IMR-90 (cell line): ENCODE data around the gene RPS25. TPM values are rescaled to one million over a fixed set of nuclear protein-coding genes. Genes with fewer than 3 reads are reported as not detected.

ENCODE experiments used
- ATAC-seq: fragments of 200-7000 bp; cut with Tn5 transposase; 2 replicates; pipeline ENCODE4 v1.9.1; 2020; ENCODE audit warnings: low read depth, mild to moderate bottlenecking, moderate library complexity
- BruUV-seq: library from RNA; stranded (reverse); fragments of 400-500 nt; replicated peaks from 2 replicates; lab custom pipeline; 2021; lab: Mats Ljungman, UMichigan
- CTCF ChIA-PET: fragments of 300-600 bp; formaldehyde crosslinking; extraction: SDS; loops from one replicate; lab custom pipeline; 2021; ENCODE audit warnings: antibody characterized with exemption; lab: Yijun Ruan, JAX
- POLR2A ChIA-PET: fragments of 300-600 bp; sonication (Branson Sonifier 250); formaldehyde crosslinking; loops from one replicate; lab custom pipeline; 2022; ENCODE audit warnings: antibody characterized with exemption; ENCODE audit not compliant: unreplicated experiment; lab: Charles Lee
- DNase-seq: peaks from one replicate; pipeline ENCODE4 v3.0.0; 2013
- H2AFZ ChIP-seq: replicated peaks from 2 replicates; pipeline ENCODE3; 2013; ENCODE audit warnings: low read length, mild to moderate bottlenecking; ENCODE audit not compliant: poor library complexity
- H2AK5ac ChIP-seq: 2 replicates; pipeline ENCODE4 v1.6.1; 2013; ENCODE audit warnings: low read depth, low read length, inconsistent platforms
- H2AK9ac ChIP-seq: replicated peaks from 2 replicates; pipeline ENCODE3; 2013; ENCODE audit warnings: mild to moderate bottlenecking, low read depth, low read length, moderate library complexity; ENCODE audit not compliant: poor library complexity
- H2BK120ac ChIP-seq: 2 replicates; pipeline ENCODE4 v1.6.1; 2013; ENCODE audit warnings: low read depth, low read length, inconsistent platforms
- H2BK15ac ChIP-seq: 3 replicates; pipeline ENCODE4 v1.6.1; 2013; ENCODE audit warnings: low read depth, low read length, inconsistent platforms
- H2BK20ac ChIP-seq: 2 replicates; pipeline ENCODE4 v1.6.1; 2013; ENCODE audit warnings: low read depth, mild to moderate bottlenecking, inconsistent platforms, low read length, moderate library complexity
- H2BK5ac ChIP-seq: 2 replicates; pipeline ENCODE4 v1.6.1; 2013; ENCODE audit warnings: mild to moderate bottlenecking, low read depth, low read length, inconsistent platforms; ENCODE audit not compliant: poor library complexity, severe bottlenecking
- H3K14ac ChIP-seq: replicated peaks from 2 replicates; pipeline ENCODE4 v1.6.1; 2013; ENCODE audit warnings: low read depth, low read length, inconsistent platforms
- H3K18ac ChIP-seq: 2 replicates; pipeline ENCODE4 v1.6.1; 2013; ENCODE audit warnings: low read depth, low read length, control low read depth
- H3K23ac ChIP-seq: 2 replicates; pipeline ENCODE4 v1.6.1; 2013; ENCODE audit warnings: low read depth, low read length, inconsistent platforms
- H3K27ac ChIP-seq: 2 replicates; pipeline ENCODE4 v1.5.1; 2013; ENCODE audit warnings: mild to moderate bottlenecking, control low read depth, low read length; ENCODE audit not compliant: insufficient read depth
- H3K27me3 ChIP-seq: 2 replicates; pipeline ENCODE4 v1.6.1; 2013; ENCODE audit warnings: low read length; ENCODE audit not compliant: control insufficient read depth, insufficient read depth
- H3K36me3 ChIP-seq: 2 replicates; pipeline ENCODE4 v1.6.1; 2013; ENCODE audit warnings: low read length, mixed read lengths; ENCODE audit not compliant: control insufficient read depth, insufficient read depth
- H3K4ac ChIP-seq: 2 replicates; pipeline ENCODE4 v1.6.1; 2013; ENCODE audit warnings: low read depth, low read length, inconsistent platforms
- H3K4me1 ChIP-seq: 2 replicates; pipeline ENCODE4 v1.6.1; 2013; ENCODE audit warnings: low read length, mixed read lengths; ENCODE audit not compliant: control insufficient read depth, insufficient read depth
- H3K4me2 ChIP-seq: 2 replicates; pipeline ENCODE4 v1.6.1; 2013; ENCODE audit warnings: low read depth, mild to moderate bottlenecking, control low read depth, low read length, moderate library complexity
- H3K4me3 ChIP-seq: 2 replicates; pipeline ENCODE4 v1.5.1; 2013; ENCODE audit warnings: low read depth, mild to moderate bottlenecking, control low read depth, low read length, moderate library complexity; ENCODE audit not compliant: insufficient read depth
- H3K56ac ChIP-seq: 2 replicates; pipeline ENCODE4 v1.6.1; 2013; ENCODE audit warnings: low read length, inconsistent platforms; ENCODE audit not compliant: insufficient read depth; ENCODE audit errors: extremely low read depth
- H3K79me1 ChIP-seq, 2 experiments: 2 replicates each; pipeline ENCODE4 v1.6.1; 2013; ENCODE audit warnings: low read length in 2 of 2, inconsistent platforms in 1 of 2, low read depth in 1 of 2
- H3K9ac ChIP-seq: 2 replicates; pipeline ENCODE4 v1.6.1; 2013; ENCODE audit warnings: low read depth, low read length, control low read depth
- H3K9me1 ChIP-seq: 2 replicates; pipeline ENCODE4 v1.6.1; 2013; ENCODE audit warnings: low read length, inconsistent platforms; ENCODE audit not compliant: insufficient read depth
- H3K9me3 ChIP-seq: 2 replicates; pipeline ENCODE4 v1.6.1; 2013; ENCODE audit warnings: low read length; ENCODE audit not compliant: control insufficient read depth, insufficient read depth
- H4K20me1 ChIP-seq: 2 replicates; pipeline ENCODE4 v1.6.1; 2013; ENCODE audit warnings: low read length, inconsistent platforms; ENCODE audit not compliant: insufficient read depth
- H4K5ac ChIP-seq: 2 replicates; pipeline ENCODE4 v1.6.1; 2013; ENCODE audit warnings: mild to moderate bottlenecking, low read depth, low read length, control low read depth
- H4K8ac ChIP-seq, 2 experiments: 2 replicates each; pipeline ENCODE4 v1.6.1; 2013; ENCODE audit warnings: low read depth in 2 of 2, low read length in 2 of 2, control low read depth in 1 of 2, inconsistent platforms in 1 of 2
- H4K91ac ChIP-seq: 2 replicates; pipeline ENCODE4 v1.6.1; 2013; ENCODE audit warnings: low read depth, low read length, inconsistent platforms; ENCODE audit not compliant: insufficient read depth
- BHLHE40 ChIP-seq: fragments of 150-350 bp; IDR thresholded peaks from 2 replicates; pipeline ENCODE4 v1.6.1; 2016; ENCODE audit warnings: mild to moderate bottlenecking, low read depth, low read length
- CEBPB ChIP-seq: IDR thresholded peaks from 2 replicates; pipeline ENCODE4 v1.6.1; 2012; ENCODE audit warnings: low read depth, low read length, improper control_type of control experiment
- CHD1 ChIP-seq: IDR thresholded peaks from 2 replicates; pipeline ENCODE4 v1.6.1; 2012; ENCODE audit warnings: low read depth, low read length, improper control_type of control experiment
- CTCF ChIP-seq: conservative IDR thresholded peaks from 2 replicates; pipeline ENCODE4 v1.5.1; 2012; ENCODE audit warnings: mild to moderate bottlenecking, low read depth, low read length, improper control_type of control experiment
- ELK1 ChIP-seq: fragments of 150-350 bp; IDR thresholded peaks from 2 replicates; pipeline ENCODE4 v1.6.1; 2016; ENCODE audit warnings: low read depth, mild to moderate bottlenecking, low read length, moderate library complexity, borderline replicate concordance
- FOS ChIP-seq: fragments of 150-350 bp; IDR thresholded peaks from 2 replicates; pipeline ENCODE4 v1.6.1; 2016; ENCODE audit warnings: low read depth, low read length
- MAFK ChIP-seq: IDR thresholded peaks from 2 replicates; pipeline ENCODE4 v1.6.1; 2012; ENCODE audit warnings: low read depth, low read length, improper control_type of control experiment
- MAZ ChIP-seq: IDR thresholded peaks from 2 replicates; pipeline ENCODE4 v1.6.1; 2012; ENCODE audit warnings: low read depth, mild to moderate bottlenecking, low read length, improper control_type of control experiment, moderate library complexity, borderline replicate concordance
- MXI1 ChIP-seq: IDR thresholded peaks from 2 replicates; pipeline ENCODE4 v1.6.1; 2012; ENCODE audit warnings: low read depth, mild to moderate bottlenecking, low read length, moderate library complexity, borderline replicate concordance
- NFE2L2 ChIP-seq: fragments of 150-350 bp; IDR thresholded peaks from 2 replicates; pipeline ENCODE4 v1.6.1; 2016; ENCODE audit warnings: low read depth, mild to moderate bottlenecking, low read length
- POLR2A ChIP-seq: IDR thresholded peaks from 2 replicates; pipeline ENCODE4 v1.6.1; 2012; ENCODE audit warnings: mild to moderate bottlenecking, low read depth, low read length
- RAD21 ChIP-seq: IDR thresholded peaks from 2 replicates; pipeline ENCODE4 v1.6.1; 2012; ENCODE audit warnings: low read length, improper control_type of control experiment
- RCOR1 ChIP-seq: IDR thresholded peaks from 2 replicates; pipeline ENCODE4 v1.6.1; 2012; ENCODE audit warnings: mild to moderate bottlenecking, low read length, improper control_type of control experiment; ENCODE audit not compliant: insufficient replicate concordance
- RFX5 ChIP-seq: IDR thresholded peaks from 2 replicates; pipeline ENCODE4 v1.8.0; 2012; ENCODE audit warnings: low read depth, mild to moderate bottlenecking, low read length, moderate library complexity
- SMC3 ChIP-seq: fragments of 150-350 bp; IDR thresholded peaks from 2 replicates; pipeline ENCODE4 v1.6.1; 2016; ENCODE audit warnings: low read depth, mild to moderate bottlenecking, antibody characterized with exemption, low read length, moderate library complexity
- USF2 ChIP-seq: fragments of 150-350 bp; IDR thresholded peaks from 2 replicates; pipeline ENCODE4 v1.6.1; 2017; ENCODE audit warnings: mild to moderate bottlenecking, antibody characterized with exemption, low read length, low read depth
- WGBS, 2 experiments: methylation state at CpG; one replicate each; pipeline versions ENCODE4 v1.1.5 to v1.1.7; 2013; ENCODE audit warnings: missing lambda C conversion rate in 2 of 2; ENCODE audit not compliant: insufficient read length in 1 of 2; ENCODE audit errors: extremely low coverage in 2 of 2; 5-methylcytosine and 5-hydroxymethylcytosine counted together
- dilution Hi-C: fragments of 300-500 bp; cut with HindIII; formaldehyde crosslinking; loops from one replicate; pipeline ENCODE4 v1.14.3; 2018; ENCODE audit warnings: low sequenced_read_pairs; ENCODE audit not compliant: unreplicated experiment
- in situ Hi-C: fragments of 300-500 bp; cut with MboI; formaldehyde crosslinking; loops from 3 replicates; pipeline ENCODE4 v1.14.3; 2019; ENCODE audit warnings: low sequenced_read_pairs, inconsistent platforms, mixed read lengths
- intact Hi-C: fragments of 100-400 bp; cut with micrococcal nuclease; formaldehyde crosslinking; loops from 2 replicates; pipeline ENCODE4 v1.10.0; 2022
- polyA plus RNA-seq, 3 experiments: library from polyadenylated mRNA; depleted of rRNA; stranded (reverse); fragments of >200 nt; gene quantifications; 2 replicates each; pipeline ENCODE4 v1.2.3, GENCODE V29; 2012; ENCODE audit warnings: low replicate concordance in 1 of 3
- total RNA-seq: library from RNA; depleted of rRNA; stranded (reverse); fragments of >200 nt; gene quantifications from 2 replicates; pipeline ENCODE4 v1.2.3, GENCODE V29; 2012

RPS25 gene
- total and polyA plus RNA-seq, 2 of the 4 experiments (the other 2 are of a cell fraction), result 727 to 905 TPM

- Histone ChIP-seq H2AFZ (no peak overlapping the region), H3K27me3 (no peaks in the 10 kb centered on the region), H3K9ac (no peak overlapping the region), H3K36me3 (peaks cover 71% of the 10 kb centered on the region), H3K23ac (no peak overlapping the region), H2AK5ac (no peak overlapping the region), H3K9me3 (no peaks in the 10 kb centered on the region), H4K8ac (no peak overlapping the region), H3K4me1 (peaks cover 2% of the 10 kb centered on the region; the same call in 1 of the 2 replicates), H3K4me2 (no peak overlapping the region), H2BK20ac (no peak overlapping the region), H3K9me1 (peaks cover 9% of the 10 kb centered on the region), H2BK15ac (no peak overlapping the region), H4K5ac (no peak overlapping the region), H2BK5ac (no peak overlapping the region), H3K56ac (no peak overlapping the region), H3K4ac (no peak overlapping the region), H3K14ac (no peak overlapping the region), H2AK9ac (no peak overlapping the region), H4K91ac (no peak overlapping the region), H4K20me1 (0 out of 2 replicates have a peak, but pooled peaks cover 5% of the 10 kb centered on the region), H3K4me3 (no peak overlapping the region), H3K27ac (no peak overlapping the region), H2BK120ac (no peak overlapping the region), H3K18ac (no peak overlapping the region), H3K79me1 (peaks cover 13 to 42% of the 10 kb centered on the region in 2 experiments)
- ATAC-seq, result no peak
- dilution Hi-C loops, result no loop called here
- ChIA-PET CTCF (no interaction called here), POLR2A (no interaction called here)
- intact Hi-C loops, result no loop called here
- 100% methylated on average over 5 of the region's 23 CpGs; no CpG with 5 or more reads in 1 of the 2 experiments for WGBS, 2 experiments
- no TSS peak for BruUV-seq
- in situ Hi-C loops, result no loop called here
- DNase-seq, result no peak
- TF ChIP-seq CHD1, result no peak
- no peak for TF ChIP-seq RAD21
- no peak for TF ChIP-seq NFE2L2
- no peak for TF ChIP-seq RCOR1
- no peak for TF ChIP-seq MXI1
- no peak for TF ChIP-seq SMC3
- no peak for TF ChIP-seq ELK1
- no peak for TF ChIP-seq POLR2A
- TF ChIP-seq MAZ, result no peak
- no peak for TF ChIP-seq RFX5
- no peak for TF ChIP-seq CEBPB
- no peak for TF ChIP-seq USF2
- TF ChIP-seq BHLHE40, result no peak
- TF ChIP-seq FOS, result no peak
- TF ChIP-seq CTCF, result no peak
- no peak for TF ChIP-seq MAFK
Observed at GRCh38 chr11:119052163-119052814, 34.1 kb upstream of the RPS25 start.
